Renal cortex interstitium (tissue), 11 donors: ENCODE measurements around the gene ENG. TPM values are rescaled to one million over a fixed set of nuclear protein-coding genes. Genes with fewer than 3 reads are reported as not detected.

Source experiments
- DNase-seq, 11 donors: peaks; one replicate each; pipeline ENCODE4 v3.0.0-alpha.2; 2013; ENCODE audit warnings: low read depth in 9 of 11, low spot score in 4 of 11; ENCODE audit errors: extremely low read depth in 1 of 11
- polyA plus RNA-seq, 3 donors: library from polyadenylated mRNA; unstranded; fragments of 120-200 nt; gene quantifications; one replicate each; pipeline ENCODE4 v1.2.1, GENCODE V29; 2013; ENCODE audit not compliant: insufficient read length in 3 of 3

The ENG gene
- polyA plus RNA-seq, 3 donors = 75.7 to 92.9 (median 83.7) TPM

GRCh38 chr9:127773272-127773671 is 81.2 kb downstream of the ENG start:
- DNase-seq = no peak

GRCh38 chr9:127772603-127773002 is 81.9 kb downstream of the ENG start:
- no peak for DNase-seq

- DNase-seq = no peak
Measured at GRCh38 chr9:127771570-127772189, 82.8 kb downstream of the ENG start.

- DNase-seq = peak; percentile 88 to 98 (median 96)
Measured at GRCh38 chr9:127770905-127771569, 83.4 kb downstream of the ENG start.

GRCh38 chr9:127770583-127770904 is 83.9 kb downstream of the ENG start:
- DNase-seq = no peak

GRCh38 chr9:127769929-127770582 is 84.4 kb downstream of the ENG start:
- DNase-seq = no peak

- no peak for DNase-seq
Measured at GRCh38 chr9:127769101-127769500, 85.4 kb downstream of the ENG start.

- no peak for DNase-seq
Measured at GRCh38 chr9:127768698-127769097, 85.8 kb downstream of the ENG start.

- DNase-seq = peak in 1 of 11 donors; percentile 48
Measured at GRCh38 chr9:127767909-127768331, 86.5 kb downstream of the ENG start.

GRCh38 chr9:127767410-127767809 is 87.0 kb downstream of the ENG start:
- DNase-seq = no peak

- DNase-seq = no peak
Measured at GRCh38 chr9:127765418-127765817, 89.0 kb downstream of the ENG start.

Other genes starting within 250 kb of the ENG start
- 10 to 100 TPM; 28.9 to 35.2 (median 30.2) TPM for gene STXBP1, start 242.4 kb downstream of the ENG start, polyA plus RNA-seq
- gene CFAP157, start 147.7 kb downstream of the ENG start, polyA plus RNA-seq = 1 to 10 TPM; 4.0 to 9.8 (median 5.2) TPM
- gene PTRH1, start 139.0 kb downstream of the ENG start, polyA plus RNA-seq = 10 to 100 TPM in 2 of 3 donors, 1 to 10 TPM in 1; 7.3 to 13.8 (median 13.0) TPM
- gene TTC16, start 138.6 kb downstream of the ENG start, polyA plus RNA-seq = under 1 TPM; 0.11 to 0.41 (median 0.23) TPM
- gene TOR2A, start 119.4 kb downstream of the ENG start, polyA plus RNA-seq = 10 to 100 TPM; 12.1 to 19.0 (median 13.6) TPM
- 10 to 100 TPM; 13.2 to 17.6 (median 16.1) TPM for gene SH2D3C, start 76.0 kb downstream of the ENG start, polyA plus RNA-seq
- 10 to 100 TPM; 67.5 to 75.5 (median 73.9) TPM for gene CDK9, start 68.6 kb downstream of the ENG start, polyA plus RNA-seq
- 10 to 100 TPM; 38.9 to 45.5 (median 44.7) TPM for gene FPGS, start 51.8 kb downstream of the ENG start, polyA plus RNA-seq
- gene AK1, start 23.0 kb upstream of the ENG start, polyA plus RNA-seq = 10 to 100 TPM; 31.0 to 50.7 (median 36.3) TPM
- gene ST6GALNAC6, start 44.9 kb upstream of the ENG start, polyA plus RNA-seq = 10 to 100 TPM; 41.8 to 49.0 (median 42.4) TPM
- 10 to 100 TPM in 2 of 3 donors, 1 to 10 TPM in 1; 9.8 to 16.3 (median 13.1) TPM for gene ST6GALNAC4, start 62.4 kb upstream of the ENG start, polyA plus RNA-seq
- 1 to 10 TPM; 1.5 to 1.8 (median 1.7) TPM for gene PIP5KL1, start 76.1 kb upstream of the ENG start, polyA plus RNA-seq
- gene DPM2, start 83.2 kb upstream of the ENG start, polyA plus RNA-seq = 10 to 100 TPM; 35.3 to 43.4 (median 36.3) TPM
- gene EEIG1, start 126.3 kb upstream of the ENG start, polyA plus RNA-seq = 10 to 100 TPM; 31.5 to 35.0 (median 34.1) TPM
- 10 to 100 TPM in 2 of 3 donors, 1 to 10 TPM in 1; 8.7 to 11.4 (median 10.3) TPM for gene NAIF1, start 212.7 kb upstream of the ENG start, polyA plus RNA-seq
- gene SLC25A25, start 213.6 kb upstream of the ENG start, polyA plus RNA-seq = 10 to 100 TPM; 13.0 to 14.9 (median 13.2) TPM